ENCODE results near the gene OVCA2.
A peak's percentile ranks its signal among the peaks of the same experiment; 100 is the strongest.

Gene OVCA2

DNA sequence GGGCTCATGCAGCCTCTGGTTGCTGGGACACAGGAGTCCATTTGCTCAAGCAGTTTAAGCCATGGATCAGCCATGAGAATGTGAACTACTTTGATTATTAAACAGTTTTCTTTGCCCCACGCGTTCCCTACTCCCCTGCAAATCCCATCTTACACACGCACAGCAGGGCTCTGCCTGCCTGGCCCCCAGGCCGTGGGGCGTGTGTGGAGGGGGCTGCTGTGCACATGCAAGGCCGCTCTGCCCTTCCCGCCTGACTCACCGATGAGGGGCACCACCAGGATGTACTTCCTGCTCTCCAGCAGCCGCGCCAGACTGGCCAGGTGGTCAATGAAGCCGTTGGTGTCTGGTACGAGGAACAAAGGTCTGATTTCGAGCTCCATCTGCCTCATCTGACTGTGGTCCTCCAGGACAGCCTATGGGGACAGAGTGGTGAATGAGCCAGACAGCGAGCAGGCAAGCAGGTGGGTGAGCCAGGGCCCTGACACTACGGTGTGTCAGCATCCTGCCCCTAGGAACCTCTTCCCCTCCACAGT, 26.8 kb downstream of the OVCA2 start:
- Histone ChIP-seq H3K36me3 (ENCODE audit: insufficient read depth, low read length) (no peaks in the 10 kb centered on the region; the same call in 1 of the 2 replicates), H3K27ac (ENCODE audit: low read depth, low read length) (peak overlapping the region; percentile 2; the same call in 1 of the 2 replicates), H3K79me2 (ENCODE audit: control insufficient read depth, insufficient read depth, low read length, unreplicated experiment) (no peaks in the 10 kb centered on the region), H3K4me3 (ENCODE audit: low read depth, low read length) (no peak overlapping the region), H2AFZ (ENCODE audit: low read length, unreplicated experiment) (no peak overlapping the region), H3K27me3 (ENCODE audit: insufficient read depth, low read length) (no peaks in the 10 kb centered on the region), H3K4me1 (ENCODE audit: control insufficient read depth, insufficient read depth, low read length, unreplicated experiment) (peaks cover 63% of the 10 kb centered on the region)

DNA sequence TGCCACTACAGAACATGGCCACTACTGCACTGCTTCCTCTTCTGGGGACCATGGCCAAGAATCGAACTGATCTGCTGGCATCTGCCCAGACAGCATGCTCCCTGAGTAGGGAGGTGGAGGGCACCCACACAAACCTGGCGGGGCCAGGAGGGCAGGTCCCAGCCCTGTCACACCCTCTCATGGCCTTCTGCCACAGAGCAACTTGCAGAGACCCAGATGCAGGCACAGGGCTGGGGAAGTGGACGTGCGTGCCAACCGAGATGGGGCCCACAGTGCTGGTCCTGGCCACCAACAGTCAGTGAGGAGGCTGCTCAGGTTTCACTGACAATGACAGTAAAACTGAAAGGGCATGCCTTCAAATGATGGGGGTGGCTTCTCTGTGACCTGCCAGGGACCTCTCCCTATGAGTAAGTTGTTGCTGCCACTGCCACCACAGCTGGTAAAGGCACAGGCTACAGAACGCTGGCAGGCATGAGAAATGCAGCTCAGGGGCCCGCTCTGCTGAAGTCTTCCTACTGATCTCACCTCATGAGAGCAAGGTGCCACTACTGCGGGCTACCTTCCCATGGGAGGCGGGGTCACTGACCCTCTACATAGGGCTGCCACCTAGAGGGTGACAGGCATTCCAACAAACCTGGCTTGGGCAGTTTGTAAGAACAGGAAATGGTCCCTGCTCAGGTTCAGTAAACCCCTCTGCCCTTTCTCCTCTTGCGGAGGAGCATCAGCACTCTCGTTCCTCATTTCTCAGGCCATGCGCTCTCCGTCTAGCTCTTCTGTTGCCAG, 28.6 kb downstream of the OVCA2 start:
- Histone ChIP-seq H3K27me3 (ENCODE audit: insufficient read depth, low read length) (no peaks in the 10 kb centered on the region), H3K4me3 (ENCODE audit: low read depth, low read length) (no peak overlapping the region), H2AFZ (ENCODE audit: low read length, unreplicated experiment) (no peak overlapping the region), H3K36me3 (ENCODE audit: insufficient read depth, low read length) (no peaks in the 10 kb centered on the region; the same call in 1 of the 2 replicates), H3K27ac (ENCODE audit: low read depth, low read length) (no peak overlapping the region), H3K79me2 (ENCODE audit: control insufficient read depth, insufficient read depth, low read length, unreplicated experiment) (no peaks in the 10 kb centered on the region), H3K4me1 (ENCODE audit: control insufficient read depth, insufficient read depth, low read length, unreplicated experiment) (peaks cover 47% of the 10 kb centered on the region)

DNA sequence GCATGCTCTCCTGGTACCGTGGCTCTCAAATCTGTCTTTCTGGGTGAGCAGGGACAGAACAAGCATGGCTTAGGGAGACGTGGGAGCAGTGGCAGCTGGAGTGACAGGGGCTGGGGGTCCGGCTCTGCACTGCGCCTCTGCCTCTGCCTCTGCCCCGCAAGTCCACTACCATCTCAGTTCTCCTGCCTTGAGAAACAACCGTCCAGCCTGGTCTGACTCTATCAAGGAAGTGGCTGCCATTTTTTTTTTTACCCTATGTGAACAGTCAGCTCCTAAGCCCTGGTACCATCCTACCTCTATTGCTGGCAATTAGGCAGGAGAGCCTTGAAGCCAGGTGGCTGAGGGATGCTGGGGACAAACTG, 29.2 kb downstream of the OVCA2 start:
- H2AFZ ChIP-seq (ENCODE audit: low read length, unreplicated experiment) = no peak overlapping the region

DNA sequence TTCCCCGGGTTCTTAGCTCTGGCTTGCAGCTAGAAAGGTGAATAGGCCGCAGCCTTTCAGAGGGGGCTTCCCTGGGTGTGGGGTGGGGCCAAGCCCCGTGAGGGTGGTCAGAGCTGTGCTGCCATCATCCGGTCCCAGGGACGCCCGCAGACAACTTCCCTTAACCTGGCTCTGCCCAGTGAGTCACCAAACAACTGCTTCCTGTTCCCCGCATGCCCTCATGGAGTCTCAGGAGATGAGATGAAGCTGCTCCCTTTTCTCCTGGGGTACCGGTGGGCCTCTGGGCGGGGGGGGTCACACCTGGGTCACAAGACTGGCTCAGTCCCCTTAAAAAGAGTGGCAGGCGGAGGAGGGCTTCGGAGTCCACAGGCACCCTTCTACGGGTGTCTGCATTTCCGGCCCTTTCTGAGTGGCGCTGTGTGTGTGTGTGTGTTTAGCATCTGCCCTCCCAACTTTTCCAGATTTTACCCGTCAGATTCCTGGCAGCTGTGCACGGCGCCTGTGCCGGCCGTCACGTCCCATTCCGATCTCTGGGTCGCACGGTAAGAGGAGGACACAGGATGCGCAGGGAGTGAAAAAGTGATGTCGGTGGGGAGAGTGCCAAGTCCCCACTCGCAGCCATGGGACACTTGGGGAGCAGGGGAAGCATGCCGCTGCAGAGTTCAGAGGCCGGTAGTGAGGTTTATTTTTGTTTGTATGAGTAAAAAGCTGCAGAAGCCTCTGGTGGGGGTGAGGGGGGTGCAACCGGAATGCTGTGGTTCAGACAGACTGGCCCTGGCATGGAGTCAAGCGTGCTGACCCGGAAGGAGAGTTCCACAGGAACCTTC, 29.8 kb downstream of the OVCA2 start:
- no peaks in the 10 kb centered on the region for H3K27me3 ChIP-seq (ENCODE audit: insufficient read depth, low read length)
- H3K4me1 ChIP-seq (ENCODE audit: control insufficient read depth, insufficient read depth, low read length, unreplicated experiment) = peaks cover 35% of the 10 kb centered on the region
- H2AFZ ChIP-seq (ENCODE audit: low read length, unreplicated experiment) = no peak overlapping the region
- no peaks in the 10 kb centered on the region for H3K79me2 ChIP-seq (ENCODE audit: control insufficient read depth, insufficient read depth, low read length, unreplicated experiment)
- no peaks in the 10 kb centered on the region for H3K36me3 ChIP-seq (ENCODE audit: insufficient read depth, low read length)
- H3K27ac ChIP-seq (ENCODE audit: low read depth, low read length) = no peak overlapping the region
- no peak overlapping the region for H3K4me3 ChIP-seq (ENCODE audit: low read depth, low read length)

More for the DNA sequence above, 29.2 kb downstream of the OVCA2 start:
- Histone ChIP-seq H3K4me3 (ENCODE audit: low read depth, low read length) (no peak overlapping the region), H3K27ac (ENCODE audit: low read depth, low read length) (no peak overlapping the region), H3K36me3 (ENCODE audit: insufficient read depth, low read length) (no peaks in the 10 kb centered on the region), H3K4me1 (ENCODE audit: control insufficient read depth, insufficient read depth, low read length, unreplicated experiment) (peaks cover 42% of the 10 kb centered on the region), H3K27me3 (ENCODE audit: insufficient read depth, low read length) (no peaks in the 10 kb centered on the region), H3K79me2 (ENCODE audit: control insufficient read depth, insufficient read depth, low read length, unreplicated experiment) (no peaks in the 10 kb centered on the region)

DNA sequence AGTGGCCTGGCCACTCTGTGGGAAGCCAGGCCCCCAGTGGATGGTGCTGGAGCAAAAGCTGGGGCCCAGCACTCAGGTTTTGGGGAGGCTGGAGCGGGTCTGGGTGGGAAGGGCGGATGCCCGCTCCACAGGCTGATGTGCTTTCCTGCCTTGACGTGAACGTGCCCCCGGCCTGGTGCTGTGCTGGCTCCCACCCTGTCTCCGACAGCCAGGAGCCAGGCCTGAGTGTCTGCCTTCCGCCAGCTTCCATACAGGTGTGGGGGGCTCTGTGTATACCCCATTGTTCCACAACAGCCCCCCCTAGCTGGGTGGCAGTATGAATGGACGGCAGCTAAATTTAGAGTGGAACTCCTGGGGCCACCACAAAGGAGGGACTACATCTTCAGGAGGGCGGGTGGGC, 33.1 kb downstream of the OVCA2 start:
- H3K4me1 ChIP-seq (ENCODE audit: control insufficient read depth, insufficient read depth, low read length, unreplicated experiment) = peaks cover 12% of the 10 kb centered on the region
- H3K79me2 ChIP-seq (ENCODE audit: control insufficient read depth, insufficient read depth, low read length, unreplicated experiment) = no peaks in the 10 kb centered on the region
- H3K27me3 ChIP-seq (ENCODE audit: insufficient read depth, low read length) = no peaks in the 10 kb centered on the region
- no peak overlapping the region for H3K4me3 ChIP-seq (ENCODE audit: low read depth, low read length)
- H2AFZ ChIP-seq (ENCODE audit: low read length, unreplicated experiment) = no peak overlapping the region
- H3K36me3 ChIP-seq (ENCODE audit: insufficient read depth, low read length) = no peaks in the 10 kb centered on the region
- no peak overlapping the region for H3K27ac ChIP-seq (ENCODE audit: low read depth, low read length)

DNA sequence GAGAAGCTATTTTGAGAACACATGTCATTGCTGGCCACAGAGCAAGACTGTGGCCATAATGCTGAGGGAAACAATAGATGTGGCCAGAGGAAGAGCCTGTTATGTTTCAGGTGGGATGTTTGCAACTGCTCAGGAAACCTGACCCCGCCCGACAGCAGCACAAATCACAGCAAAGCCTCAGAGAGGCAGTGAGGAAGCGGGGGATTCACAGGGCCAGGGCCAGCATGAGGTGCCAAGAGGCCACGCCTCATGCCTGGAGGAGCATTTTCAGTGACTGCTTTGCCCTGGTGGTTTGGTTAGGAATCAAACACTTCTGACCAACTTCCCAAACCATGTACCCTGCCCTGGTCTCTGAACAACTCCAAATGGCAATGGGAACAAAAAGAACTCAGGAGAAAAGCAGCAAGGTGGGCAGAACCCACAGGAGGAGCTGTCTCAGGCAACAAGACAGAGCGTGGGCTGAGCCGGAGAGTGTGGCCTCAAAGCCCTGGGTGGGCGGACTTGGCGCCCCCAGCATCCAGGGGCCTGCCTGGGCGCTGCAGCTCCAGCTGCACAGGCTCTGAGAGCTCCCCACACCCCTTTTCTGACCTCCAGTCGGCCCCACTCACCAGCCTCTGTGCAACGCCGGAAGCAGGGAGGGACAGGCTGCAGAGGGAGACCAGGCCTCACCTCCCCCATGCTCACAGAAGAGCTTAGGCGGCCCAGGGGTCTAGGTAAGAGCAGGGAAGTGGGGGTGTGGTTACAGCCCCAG, 33.7 kb downstream of the OVCA2 start:
- Histone ChIP-seq H3K4me3 (ENCODE audit: low read depth, low read length) (no peak overlapping the region), H3K27ac (ENCODE audit: low read depth, low read length) (no peak overlapping the region), H2AFZ (ENCODE audit: low read length, unreplicated experiment) (no peak overlapping the region), H3K36me3 (ENCODE audit: insufficient read depth, low read length) (no peaks in the 10 kb centered on the region), H3K79me2 (ENCODE audit: control insufficient read depth, insufficient read depth, low read length, unreplicated experiment) (no peaks in the 10 kb centered on the region), H3K4me1 (ENCODE audit: control insufficient read depth, insufficient read depth, low read length, unreplicated experiment) (peaks cover 12% of the 10 kb centered on the region), H3K27me3 (ENCODE audit: insufficient read depth, low read length) (no peaks in the 10 kb centered on the region)

DNA sequence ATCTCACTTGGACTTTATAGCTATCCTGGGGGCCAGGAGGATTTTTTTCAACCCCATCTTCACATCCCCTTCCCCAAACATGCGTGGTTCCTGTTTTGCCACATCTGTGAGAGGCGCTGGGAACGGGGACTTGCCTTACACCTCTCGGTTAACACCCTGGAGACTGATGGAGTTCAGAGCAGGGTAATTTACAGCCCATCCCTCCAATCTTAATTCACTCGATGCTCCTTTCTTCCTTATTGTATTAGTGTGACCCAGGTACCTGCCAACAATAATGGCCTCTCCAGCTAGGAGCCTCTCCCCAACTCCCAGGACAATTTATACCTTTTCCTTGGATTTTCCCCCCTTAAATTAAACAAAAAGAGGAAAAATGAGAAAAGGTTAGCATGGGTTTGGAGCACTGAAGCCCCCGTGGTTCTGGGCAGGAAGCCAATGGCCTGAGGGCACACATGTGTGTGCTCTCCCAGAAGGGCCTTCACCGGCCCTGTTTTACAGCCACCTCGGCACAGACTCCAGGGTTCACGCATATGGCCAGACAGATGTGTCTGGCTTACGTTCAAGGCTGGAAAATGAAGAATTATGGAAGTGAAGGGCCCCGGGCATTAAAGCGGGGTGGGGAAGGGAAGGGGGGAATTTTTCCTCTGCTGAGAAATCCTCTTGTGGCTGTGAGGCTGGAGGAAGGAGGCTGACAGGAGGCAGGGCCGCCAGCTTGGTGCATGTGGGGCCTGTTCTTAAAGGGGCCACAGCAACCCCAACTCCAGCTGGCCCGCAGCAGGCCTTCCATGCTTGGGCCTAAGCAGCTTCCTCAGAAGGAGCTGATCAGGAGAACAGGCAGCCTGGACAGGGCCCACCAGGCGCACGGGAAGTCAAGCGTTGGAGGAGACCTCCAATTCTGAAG, 34.5 kb downstream of the OVCA2 start:
- no peak overlapping the region for H2AFZ ChIP-seq (ENCODE audit: low read length, unreplicated experiment)
- no peaks in the 10 kb centered on the region for H3K79me2 ChIP-seq (ENCODE audit: control insufficient read depth, insufficient read depth, low read length, unreplicated experiment)
- H3K27me3 ChIP-seq (ENCODE audit: insufficient read depth, low read length) = no peaks in the 10 kb centered on the region
- peaks cover 4% of the 10 kb centered on the region; the same call in 1 of the 2 replicates for H3K36me3 ChIP-seq (ENCODE audit: insufficient read depth, low read length)
- H3K4me3 ChIP-seq (ENCODE audit: low read depth, low read length) = no peak overlapping the region
- H3K27ac ChIP-seq (ENCODE audit: low read depth, low read length) = no peak overlapping the region
- H3K4me1 ChIP-seq (ENCODE audit: control insufficient read depth, insufficient read depth, low read length, unreplicated experiment) = peaks cover 11% of the 10 kb centered on the region

DNA sequence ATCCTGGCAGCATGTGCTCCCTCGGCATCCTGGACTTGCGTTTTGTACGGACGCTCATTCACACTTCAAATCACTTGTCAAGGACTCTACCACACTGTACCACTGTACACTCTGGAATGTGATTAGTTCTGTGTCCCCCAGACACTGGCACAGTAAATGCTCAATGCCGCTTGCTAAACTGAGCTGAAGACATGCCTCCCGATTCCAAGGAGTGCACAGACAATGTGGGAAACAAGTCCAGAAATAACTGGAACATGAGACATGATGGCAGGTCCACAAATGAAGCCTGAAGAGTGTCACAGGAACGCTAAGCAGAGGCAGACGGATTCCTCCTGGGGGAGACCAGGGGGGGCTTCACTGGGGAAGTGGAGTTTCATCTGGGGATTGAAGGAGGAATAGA, 35.2 kb downstream of the OVCA2 start:
- Histone ChIP-seq H3K79me2 (ENCODE audit: control insufficient read depth, insufficient read depth, low read length, unreplicated experiment) (no peaks in the 10 kb centered on the region), H3K4me3 (ENCODE audit: low read depth, low read length) (no peak overlapping the region), H3K36me3 (ENCODE audit: insufficient read depth, low read length) (peaks cover 4% of the 10 kb centered on the region; the same call in 1 of the 2 replicates), H3K27me3 (ENCODE audit: insufficient read depth, low read length) (no peaks in the 10 kb centered on the region), H3K27ac (ENCODE audit: low read depth, low read length) (no peak overlapping the region), H2AFZ (ENCODE audit: low read length, unreplicated experiment) (no peak overlapping the region), H3K4me1 (ENCODE audit: control insufficient read depth, insufficient read depth, low read length, unreplicated experiment) (peaks cover 9% of the 10 kb centered on the region)

DNA sequence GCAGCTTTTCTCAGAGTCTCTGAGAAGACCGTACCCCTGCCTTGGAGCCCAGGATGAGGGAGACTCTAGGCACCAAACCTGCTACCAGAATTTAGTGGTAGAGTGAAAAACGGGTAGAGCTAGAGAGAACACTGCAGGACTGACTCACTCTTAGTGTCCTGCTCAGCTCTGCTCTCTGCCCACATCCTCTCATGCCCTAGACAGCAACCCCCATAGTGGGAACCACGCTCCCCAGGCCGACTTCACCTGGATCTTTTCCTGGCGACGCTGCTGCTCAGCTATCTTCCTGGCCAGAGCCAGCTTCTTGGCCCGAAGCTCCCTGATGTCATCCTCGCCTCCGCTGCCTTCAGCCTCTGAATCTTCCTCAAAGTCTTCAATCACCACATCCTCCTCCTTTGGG, 39.7 kb downstream of the OVCA2 start:
- H3K27ac ChIP-seq (ENCODE audit: low read depth, low read length) = 0 out of 2 replicates have a peak overlapping the region, but pooled peaks have one; percentile 2
- no peaks in the 10 kb centered on the region for H3K27me3 ChIP-seq (ENCODE audit: insufficient read depth, low read length)
- no peak overlapping the region for H2AFZ ChIP-seq (ENCODE audit: low read length, unreplicated experiment)
- no peak overlapping the region for H3K4me3 ChIP-seq (ENCODE audit: low read depth, low read length)
- H3K36me3 ChIP-seq (ENCODE audit: insufficient read depth, low read length) = peaks cover 4% of the 10 kb centered on the region; the same call in 1 of the 2 replicates
- peaks cover 30% of the 10 kb centered on the region for H3K4me1 ChIP-seq (ENCODE audit: control insufficient read depth, insufficient read depth, low read length, unreplicated experiment)
- no peaks in the 10 kb centered on the region for H3K79me2 ChIP-seq (ENCODE audit: control insufficient read depth, insufficient read depth, low read length, unreplicated experiment)
